ENCODE results near the gene GLP2R.
A peak's percentile ranks its signal among the peaks of the same experiment; 100 is the strongest.

Gene GLP2R

GRCh38 chr17:9925457-9925856, 99.7 kb downstream of the GLP2R start:
- Histone ChIP-seq H3K4me2 (ENCODE audit: low read depth, low read length, poor library complexity, severe bottlenecking) (no peak overlapping the region), H2AFZ (ENCODE audit: low read depth, low read length, severe bottlenecking) (no peak overlapping the region), H3K4me3 (ENCODE audit: insufficient read depth, low read length, poor library complexity, severe bottlenecking) (no peak overlapping the region), H3K9me3 (ENCODE audit: insufficient read depth, low read length) (no peaks in the 10 kb centered on the region), H3K27ac (ENCODE audit: low read depth, low read length) (no peak overlapping the region), H4K20me1 (ENCODE audit: low read depth, low read length) (no peaks in the 10 kb centered on the region), H3K9ac (ENCODE audit: low read length) (no peak overlapping the region), H3K79me2 (ENCODE audit: insufficient read depth, low read length) (no peaks in the 10 kb centered on the region), H3K9me2 (replicated peaks; ENCODE audit: insufficient read depth, low read length) (no peaks in the 10 kb centered on the region), H3F3A (ENCODE audit: insufficient read depth) (no peaks in the 10 kb centered on the region), H3K27me3 (ENCODE audit: low read length) (no peaks in the 10 kb centered on the region), H3K36me3 (ENCODE audit: low read length) (no peaks in the 10 kb centered on the region)
- TF ChIP-seq CTCF (IDR thresholded peaks at IDR 0.05; ENCODE audit: insufficient read depth, low read length, poor library complexity, severe bottlenecking) = no peak
- no peak for TF ChIP-seq EZH2phosphoT487 (conservative IDR thresholded peaks at IDR 0.05; ENCODE audit: low read length)

- no peaks in the 10 kb centered on the region for H3K9me2 ChIP-seq (replicated peaks; ENCODE audit: insufficient read depth, low read length)
- H3K9me3 ChIP-seq (ENCODE audit: insufficient read depth, low read length) = no peaks in the 10 kb centered on the region
- H3F3A ChIP-seq (ENCODE audit: insufficient read depth) = no peaks in the 10 kb centered on the region
- H3K36me3 ChIP-seq (ENCODE audit: low read length) = no peaks in the 10 kb centered on the region
- H2AFZ ChIP-seq (ENCODE audit: low read depth, low read length, severe bottlenecking) = no peak overlapping the region
- no peaks in the 10 kb centered on the region for H3K27me3 ChIP-seq (ENCODE audit: low read length)
- TF ChIP-seq EZH2phosphoT487 (conservative IDR thresholded peaks at IDR 0.05; ENCODE audit: low read length) (no peak), CTCF (IDR thresholded peaks at IDR 0.05; ENCODE audit: insufficient read depth, low read length, poor library complexity, severe bottlenecking) (no peak)
- no peak overlapping the region for H3K4me3 ChIP-seq (ENCODE audit: insufficient read depth, low read length, poor library complexity, severe bottlenecking)
- no peaks in the 10 kb centered on the region for H4K20me1 ChIP-seq (ENCODE audit: low read depth, low read length)
- no peaks in the 10 kb centered on the region for H3K79me2 ChIP-seq (ENCODE audit: insufficient read depth, low read length)
- no peak overlapping the region for H3K4me2 ChIP-seq (ENCODE audit: low read depth, low read length, poor library complexity, severe bottlenecking)
- no peak overlapping the region for H3K9ac ChIP-seq (ENCODE audit: low read length)
- H3K27ac ChIP-seq (ENCODE audit: low read depth, low read length) = no peak overlapping the region
Observed at GRCh38 chr17:9926150-9926804, 100.6 kb downstream of the GLP2R start.

DNA sequence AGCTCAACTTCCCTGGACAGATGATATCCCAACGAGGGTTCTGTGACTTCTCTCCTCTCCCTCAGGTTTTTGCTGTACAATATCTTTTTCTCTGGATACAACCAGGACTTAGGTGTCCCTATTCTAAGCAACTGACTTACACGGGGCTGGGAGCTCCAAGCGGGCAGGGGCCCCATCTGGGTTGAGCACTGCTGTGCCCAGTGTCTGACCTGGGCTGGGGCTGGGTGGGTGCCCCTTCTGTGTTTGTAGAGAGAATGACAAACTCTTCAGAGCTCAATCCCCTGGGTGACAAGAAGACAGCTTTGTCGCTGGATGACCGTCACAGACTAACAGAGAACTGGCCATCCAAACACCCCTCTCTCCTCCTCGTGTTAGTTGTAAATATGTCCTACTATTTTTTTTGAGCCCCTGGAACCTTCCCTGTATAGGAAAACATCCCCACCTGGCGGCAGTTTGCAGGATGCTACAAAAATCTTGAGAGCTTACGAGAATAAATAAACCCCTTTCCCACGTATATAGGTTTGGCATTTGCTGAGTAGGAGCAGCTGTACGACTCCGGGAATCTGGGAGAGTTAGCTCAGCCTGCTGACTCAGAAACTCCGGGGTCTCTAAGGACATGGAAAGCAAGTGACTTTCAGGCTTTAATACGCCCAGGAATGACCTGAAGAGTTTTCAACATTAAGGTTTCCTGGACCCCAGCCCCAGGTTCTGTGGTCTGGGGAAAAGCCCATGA, 103.0 kb downstream of the GLP2R start:
- H3K9ac ChIP-seq (ENCODE audit: low read length) = no peak overlapping the region
- H3K36me3 ChIP-seq (ENCODE audit: low read length) = no peaks in the 10 kb centered on the region
- no peaks in the 10 kb centered on the region for H3K27me3 ChIP-seq (ENCODE audit: low read length)
- no peak overlapping the region for H3K4me2 ChIP-seq (ENCODE audit: low read depth, low read length, poor library complexity, severe bottlenecking)
- peak; percentile 43 for TF ChIP-seq CTCF (IDR thresholded peaks at IDR 0.05; ENCODE audit: insufficient read depth, low read length, poor library complexity, severe bottlenecking)
- TF ChIP-seq EZH2phosphoT487 (conservative IDR thresholded peaks at IDR 0.05; ENCODE audit: low read length) = no peak
- no peaks in the 10 kb centered on the region for H3K9me2 ChIP-seq (replicated peaks; ENCODE audit: insufficient read depth, low read length)
- no peak overlapping the region for H3K27ac ChIP-seq (ENCODE audit: low read depth, low read length)
- H4K20me1 ChIP-seq (ENCODE audit: low read depth, low read length) = no peaks in the 10 kb centered on the region
- no peak overlapping the region for H2AFZ ChIP-seq (ENCODE audit: low read depth, low read length, severe bottlenecking)
- no peaks in the 10 kb centered on the region for H3F3A ChIP-seq (ENCODE audit: insufficient read depth)
- H3K4me3 ChIP-seq (ENCODE audit: insufficient read depth, low read length, poor library complexity, severe bottlenecking) = no peak overlapping the region
- H3K9me3 ChIP-seq (ENCODE audit: insufficient read depth, low read length) = no peaks in the 10 kb centered on the region
- no peaks in the 10 kb centered on the region for H3K79me2 ChIP-seq (ENCODE audit: insufficient read depth, low read length)
